Fibroblast of the conjunctiva (primary cell): ENCODE results near the gene ANKRD9.

Experiments
- DNase-seq: peaks from one replicate; pipeline ENCODE4 v3.0.0-alpha.2; 2010; ENCODE audit warnings: low read depth

Gene ANKRD9

DNA sequence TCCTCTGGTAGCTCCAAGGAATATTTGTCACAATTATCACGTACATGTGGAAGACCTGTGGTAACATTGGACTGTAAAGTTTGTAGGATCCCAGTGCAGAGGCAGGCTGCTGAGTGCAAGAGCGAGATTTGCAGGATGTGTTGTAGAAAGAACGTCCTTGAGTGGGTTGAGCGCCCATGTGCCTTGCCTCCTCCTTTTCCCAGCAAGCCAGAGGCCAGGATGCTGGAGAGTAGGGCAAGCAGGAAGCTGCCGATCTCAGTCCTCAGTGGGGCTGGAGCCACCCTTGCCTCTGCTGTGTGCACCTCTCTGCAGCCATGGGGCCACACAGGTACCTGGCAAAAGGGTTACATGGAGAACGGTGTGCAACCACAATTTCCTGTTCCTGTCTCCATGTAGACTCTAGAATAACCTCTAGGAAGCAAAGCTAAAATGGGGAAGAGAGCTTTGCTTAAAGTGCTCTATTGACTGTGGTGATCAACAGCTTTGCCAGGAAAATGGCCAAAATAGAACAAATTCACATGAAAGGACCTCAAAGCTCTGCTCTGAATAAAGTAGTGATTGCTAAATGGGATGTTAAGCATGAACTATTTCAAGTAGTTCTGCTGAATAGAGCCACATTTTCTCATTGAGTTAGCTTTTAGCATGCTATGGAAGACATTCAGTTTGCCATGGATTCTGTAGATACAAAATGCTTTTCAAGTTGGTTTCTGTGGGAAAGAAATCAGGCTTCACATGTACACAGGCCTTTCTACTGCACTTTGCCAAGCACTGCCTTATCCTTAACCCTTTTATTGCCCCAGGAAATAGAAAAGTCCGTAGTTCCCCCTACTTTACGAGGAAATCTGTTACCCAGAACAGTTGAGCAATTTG, 37.4 kb downstream of the ANKRD9 start:
- no peak for DNase-seq

DNA sequence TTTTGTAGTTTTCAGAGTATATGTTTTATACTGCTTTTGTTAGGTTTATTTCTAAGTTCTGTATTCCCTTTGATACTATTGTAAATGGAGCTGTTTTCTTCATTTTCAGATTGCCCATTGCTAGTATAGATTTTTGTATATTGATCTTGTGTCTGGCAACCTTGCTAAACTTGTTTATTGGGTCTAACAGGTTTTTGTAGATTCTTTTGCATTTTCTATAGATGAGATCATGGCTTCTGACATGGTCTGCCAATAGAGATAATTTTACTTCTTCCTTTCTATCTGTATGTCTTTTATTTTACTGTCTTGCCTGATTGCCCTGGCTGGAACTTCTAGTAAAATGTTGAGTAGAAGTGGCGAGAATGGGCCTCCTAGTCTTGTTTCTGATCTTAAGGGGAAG, 40.3 kb downstream of the ANKRD9 start:
- no peak for DNase-seq

DNA sequence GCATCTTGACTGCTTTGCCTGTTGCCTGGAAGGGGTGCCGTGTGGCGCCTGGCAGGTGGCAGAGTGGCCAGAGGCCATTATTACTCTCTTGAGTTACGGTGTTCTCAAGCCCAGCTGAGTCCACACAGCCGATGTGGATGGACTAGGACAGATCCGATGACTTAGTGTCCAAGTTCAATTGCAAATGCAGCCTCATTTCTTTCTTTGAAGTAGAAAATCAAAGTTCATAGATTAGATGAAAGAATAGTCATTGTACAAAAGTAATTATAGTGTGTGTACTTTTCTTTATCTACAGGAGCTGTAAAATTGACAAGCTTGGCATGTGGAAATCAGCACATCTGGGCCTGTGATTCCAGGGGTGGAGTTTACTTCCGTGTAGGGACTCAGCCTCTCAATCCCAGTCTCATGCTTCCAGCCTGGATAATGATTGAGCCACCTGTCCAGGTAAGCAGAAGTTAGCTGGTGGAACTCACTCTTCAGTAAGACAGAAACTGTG, 44.7 kb downstream of the ANKRD9 start:
- DNase-seq = no peak

DNA sequence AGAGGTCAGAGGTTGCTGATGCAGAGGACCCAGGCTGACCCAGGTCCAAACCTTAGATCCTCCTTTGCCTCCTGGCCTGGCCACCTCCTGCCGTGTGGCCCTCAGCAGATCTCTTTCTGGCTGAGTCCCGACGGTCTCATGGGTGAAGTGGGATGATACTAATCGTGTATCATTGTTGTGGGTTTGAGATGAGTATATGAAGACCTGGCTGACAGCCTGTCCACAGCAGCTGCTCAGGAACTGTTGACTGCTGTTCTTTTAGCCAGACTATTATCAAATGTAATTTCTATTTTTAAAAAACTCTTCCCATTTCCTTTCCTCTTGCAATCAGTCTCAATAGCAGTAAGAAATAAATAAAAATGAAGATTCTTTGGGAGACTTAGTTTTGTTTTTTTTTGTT, 45.6 kb downstream of the ANKRD9 start:
- DNase-seq = no peak

DNA sequence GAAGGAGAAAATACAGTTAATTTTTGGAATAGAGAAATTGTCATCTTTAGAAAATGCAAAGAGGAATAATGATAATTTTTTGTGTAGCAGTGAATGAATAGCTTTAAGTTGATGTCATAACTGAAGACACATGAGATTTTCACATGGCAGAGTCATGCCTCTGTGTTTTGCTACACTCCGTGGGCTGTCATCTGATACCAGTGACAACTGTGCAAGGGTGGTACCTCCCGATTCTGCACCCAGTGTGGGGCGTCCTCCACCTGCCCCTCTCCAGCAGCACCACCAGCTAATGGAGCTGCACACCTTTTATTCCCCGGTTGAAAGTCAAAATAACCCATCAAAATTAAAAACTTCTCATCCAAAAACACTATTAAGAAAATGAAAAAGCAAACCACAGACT, 47.2 kb downstream of the ANKRD9 start:
- no peak for DNase-seq

DNA sequence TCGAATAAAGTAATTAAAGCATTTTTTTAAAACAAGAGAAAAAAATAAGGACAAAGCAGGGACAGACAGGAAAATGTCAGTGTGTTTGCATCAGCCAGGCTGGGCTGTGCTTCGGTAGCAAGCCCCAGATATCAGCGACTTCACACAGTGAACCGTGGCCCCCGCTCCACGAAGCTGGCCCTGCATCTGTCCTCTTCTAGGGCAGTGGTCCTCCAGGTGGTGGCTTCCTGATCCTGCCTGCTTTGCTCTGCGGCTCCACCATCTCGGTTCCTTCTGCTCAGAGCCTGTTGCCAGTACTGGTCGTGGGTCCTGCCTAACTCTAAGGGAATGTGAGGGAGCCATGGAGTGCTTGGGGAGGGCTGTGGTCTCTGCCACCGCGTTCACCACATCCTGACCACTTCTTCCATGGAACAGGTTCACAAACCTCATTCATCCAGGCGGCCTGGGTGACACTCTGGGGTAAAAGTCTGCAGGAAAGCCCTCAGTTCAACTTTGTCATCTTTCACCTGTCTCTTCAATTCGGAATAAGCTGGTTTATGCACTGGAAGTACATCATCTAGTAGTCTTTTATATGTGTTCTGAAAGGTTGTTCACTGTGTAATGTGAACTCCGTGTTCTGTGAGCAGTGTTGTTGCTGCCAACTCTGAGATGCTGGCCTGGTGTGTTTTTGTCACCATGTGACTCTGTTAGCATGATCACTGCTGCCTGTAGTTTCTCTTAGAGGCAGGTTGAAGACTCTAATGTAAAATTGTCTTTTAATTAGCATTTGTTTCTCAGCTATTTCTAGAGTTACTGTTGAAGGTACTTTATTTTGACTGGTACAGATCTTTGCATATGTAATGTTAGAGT, 47.9 kb downstream of the ANKRD9 start:
- no peak for DNase-seq

DNA sequence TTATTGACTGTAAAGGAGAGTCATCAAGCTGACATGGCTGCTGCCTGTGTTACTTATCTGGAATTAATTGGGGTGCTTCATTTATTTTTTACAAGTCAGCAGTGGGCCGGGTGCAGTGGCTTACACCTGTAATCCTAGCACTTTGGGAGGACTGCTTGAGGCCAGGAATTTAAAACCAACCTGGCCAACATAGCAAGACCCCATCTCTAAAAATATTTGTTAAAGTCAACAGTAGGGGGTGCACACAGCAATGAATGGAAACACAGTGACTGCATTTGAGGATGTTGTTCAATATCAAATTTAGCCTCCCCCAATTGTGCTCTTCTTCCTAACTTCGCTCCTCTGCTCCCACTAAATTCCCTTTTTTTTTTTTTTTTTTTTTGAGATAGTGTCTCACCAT, 52.1 kb downstream of the ANKRD9 start:
- DNase-seq = no peak

DNA sequence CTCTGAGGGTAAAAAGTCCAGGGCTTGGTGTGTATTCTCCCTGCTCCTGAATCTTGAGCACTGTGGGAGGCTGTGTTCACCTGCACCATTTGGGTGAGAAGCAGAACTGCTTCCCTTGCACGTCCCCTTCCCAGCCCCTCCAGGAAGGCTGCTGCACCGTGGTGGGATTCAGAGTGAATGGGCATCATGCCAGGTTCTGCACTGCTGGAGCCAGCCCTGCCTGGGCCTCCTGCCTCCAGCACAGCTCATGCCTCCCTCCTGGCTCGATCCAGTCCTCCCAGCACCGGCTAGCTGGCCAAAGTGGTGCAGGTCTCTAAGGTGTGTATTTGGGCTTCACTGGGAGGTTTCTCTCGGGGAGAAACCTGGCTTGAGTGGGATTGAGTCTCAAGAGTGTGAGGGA, 54.9 kb downstream of the ANKRD9 start:
- DNase-seq = no peak

DNA sequence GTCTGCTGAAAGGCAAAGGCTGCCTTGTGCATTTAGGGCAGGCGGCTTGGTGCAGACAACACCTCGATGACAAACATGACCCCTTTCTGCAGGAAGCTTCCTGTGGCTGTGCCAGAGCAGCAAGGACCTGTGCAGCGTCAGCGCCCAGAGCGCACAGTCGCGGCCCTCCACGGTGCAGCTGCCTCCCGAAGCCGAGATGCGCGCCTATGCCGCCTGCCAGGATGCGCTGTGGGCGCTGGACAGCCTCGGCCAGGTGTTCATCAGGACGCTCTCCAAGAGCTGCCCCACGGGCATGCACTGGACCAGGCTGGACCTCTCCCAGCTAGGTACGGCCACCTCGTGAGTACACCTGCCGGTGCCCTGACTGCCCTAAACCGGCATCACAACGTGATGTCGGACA, 57.3 kb downstream of the ANKRD9 start:
- no peak for DNase-seq
